22Rv1 (cell line): ENCODE results near the gene SLC26A3.
"Not testable (repeated sequence)": the region's sequence is repeated elsewhere in the genome, so short reads cannot be mapped to it uniquely, and the experiment has no call there.

Source experiments
- CTCF ChIP-seq: fragments of 450-650 bp; IDR thresholded peaks from 2 replicates; pipeline ENCODE4 v1.5.1; 2017; ENCODE audit warnings: mild to moderate bottlenecking
- ZFX ChIP-seq: fragments of 450-650 bp; IDR thresholded peaks from 2 replicates; pipeline ENCODE4 v1.6.1; 2017; ENCODE audit warnings: antibody characterized with exemption, borderline replicate concordance

- not testable (repeated sequence) for TF ChIP-seq CTCF, ZFX
These were observed 45.2 kb upstream of the SLC26A3 start for GRCh38 chr7:107848211-107848610.
